GM18858 (cell line): ENCODE measurements around the gene ZNF579.
"Not testable (repeated sequence)": the region's sequence is repeated elsewhere in the genome, so short reads cannot be mapped to it uniquely, and the experiment has no call there.

Experiments
- ATAC-seq: cut with Tn5 transposase; IDR thresholded peaks from one replicate; pipeline ENCODE4 v1.9.1; 2021; ENCODE audit not compliant: unreplicated experiment

ZNF579 gene

DNA sequence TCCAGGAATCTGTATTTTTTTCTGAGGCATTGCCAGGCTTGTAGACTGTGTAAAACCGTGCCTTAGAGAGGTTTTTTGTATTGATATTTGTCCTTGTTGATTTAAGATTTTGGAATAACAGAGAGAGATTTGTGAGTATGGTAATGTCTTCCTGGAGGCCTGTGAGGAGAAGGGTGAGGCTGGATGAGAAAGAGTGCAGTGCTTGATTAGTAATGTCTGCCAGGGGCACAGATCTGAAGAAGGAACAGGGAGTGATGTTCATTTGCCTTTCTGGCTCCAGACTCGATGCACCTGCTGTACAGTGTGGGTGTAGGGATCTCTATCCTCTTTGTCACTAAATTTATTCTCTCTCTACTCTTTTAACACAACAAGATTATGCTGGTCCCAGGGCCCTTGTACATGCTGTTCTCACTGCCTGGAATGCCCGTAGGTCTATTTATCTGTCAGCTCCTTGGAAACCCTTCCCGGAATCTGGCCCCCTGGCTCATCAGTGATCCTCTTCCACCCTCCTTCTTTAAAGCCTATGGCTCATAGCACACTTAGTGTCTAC lies 14.4 kb upstream of the ZNF579 start:
- ATAC-seq = no peak

GRCh38 chr19:55593096-55593772 lies 12.6 kb upstream of the ZNF579 start:
- no peak for ATAC-seq

GRCh38 chr19:55592391-55593090 lies 11.9 kb upstream of the ZNF579 start:
- ATAC-seq = no peak

DNA sequence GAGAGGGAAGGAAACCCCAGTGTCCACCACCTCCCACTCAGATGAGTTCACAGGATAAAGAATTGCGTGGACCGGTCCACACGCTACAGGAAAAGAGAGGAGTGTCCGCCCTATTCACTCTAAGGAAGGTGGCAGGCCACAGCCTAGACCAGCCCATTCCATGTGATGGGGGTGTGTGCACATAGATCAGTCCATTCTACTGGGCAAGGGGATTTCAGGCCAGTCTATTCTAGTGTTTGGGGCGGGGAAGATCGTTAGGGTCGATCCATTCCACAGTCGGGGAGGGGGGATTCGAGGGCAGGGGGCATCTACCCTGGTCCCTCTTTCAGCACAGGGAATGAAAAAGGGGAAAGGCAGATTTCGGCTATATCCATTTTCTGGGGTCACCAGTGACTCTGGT lies 10.9 kb upstream of the ZNF579 start:
- ATAC-seq = no peak

DNA sequence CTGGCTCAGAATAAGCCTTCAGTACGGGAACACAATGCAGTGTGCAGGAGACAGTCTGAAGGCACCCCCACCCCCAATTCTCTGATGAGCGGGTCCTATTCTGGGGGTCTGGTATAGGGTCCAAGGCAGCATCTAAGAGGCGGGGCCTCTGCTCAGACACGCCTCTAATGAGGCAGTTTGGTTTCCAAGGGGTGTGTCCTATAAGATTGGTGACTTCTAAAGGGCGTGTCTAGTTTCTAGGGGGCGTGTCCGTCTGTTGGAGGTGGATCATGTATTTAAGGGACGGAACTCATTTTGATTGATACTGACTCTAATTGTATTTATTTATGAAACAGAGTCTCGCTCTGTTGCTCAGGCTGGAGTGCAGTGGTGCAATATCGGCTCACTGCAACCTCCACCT lies 10.0 kb upstream of the ZNF579 start:
- ATAC-seq = no peak

DNA sequence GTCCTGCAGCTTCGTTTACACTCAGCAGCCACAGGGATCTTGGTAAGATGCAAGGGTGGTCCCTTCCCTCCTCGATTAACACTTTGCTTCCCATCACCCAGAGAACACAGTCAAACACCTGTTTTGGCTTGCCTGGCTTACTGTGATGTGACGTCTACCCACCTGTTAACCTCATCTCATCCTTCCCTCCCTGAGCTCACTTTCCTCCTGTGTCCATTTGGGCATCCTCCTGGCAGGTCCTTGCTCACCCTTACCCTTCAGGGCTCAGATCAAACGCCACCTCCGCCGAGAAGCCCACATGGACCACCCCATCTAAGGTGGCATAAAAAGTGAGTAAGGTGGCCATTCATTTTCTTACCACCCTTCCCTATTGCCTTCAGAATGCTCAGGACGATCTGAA lies 9.5 kb upstream of the ZNF579 start:
- ATAC-seq = no peak

- no peak for ATAC-seq
Measured at GRCh38 chr19:55588738-55589137, 8.1 kb upstream of the ZNF579 start.

DNA sequence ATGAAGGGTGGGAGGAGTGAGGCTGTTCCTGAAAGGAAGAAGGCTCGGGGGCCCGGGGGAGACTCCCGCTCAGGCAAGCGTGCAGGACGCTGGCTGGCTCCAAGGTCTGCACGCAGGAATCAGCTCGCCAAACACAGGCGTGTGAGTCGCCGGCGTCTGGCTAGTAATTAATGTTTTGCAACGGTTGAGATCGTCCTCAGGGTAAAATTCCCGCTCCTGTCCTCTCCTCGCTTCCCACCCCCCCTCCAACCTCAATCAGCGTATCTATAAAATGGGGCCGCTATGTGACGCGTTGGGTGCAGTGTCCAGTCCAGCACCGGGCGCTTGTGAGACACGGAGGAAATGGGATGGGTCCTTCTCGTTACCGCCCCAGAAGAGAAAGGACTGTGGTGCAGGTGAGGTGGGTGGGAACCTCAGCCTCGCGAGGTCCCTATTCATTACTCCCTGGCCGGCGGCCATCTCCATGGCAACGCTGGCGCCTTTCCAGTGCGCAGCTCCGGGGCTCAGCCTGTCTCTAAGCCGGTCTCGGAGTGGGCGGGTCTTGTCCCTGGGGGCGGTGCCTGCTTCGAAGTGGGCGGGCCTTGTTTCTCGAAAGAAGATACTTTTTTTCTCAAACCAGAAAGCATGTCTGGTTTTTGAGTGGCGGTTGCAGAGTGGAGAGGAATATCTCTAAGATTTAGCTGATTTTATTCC lies 6.5 kb upstream of the ZNF579 start:
- peak; percentile 60 for ATAC-seq

GRCh38 chr19:55585658-55586339 lies 5.2 kb upstream of the ZNF579 start:
- ATAC-seq = no peak

DNA sequence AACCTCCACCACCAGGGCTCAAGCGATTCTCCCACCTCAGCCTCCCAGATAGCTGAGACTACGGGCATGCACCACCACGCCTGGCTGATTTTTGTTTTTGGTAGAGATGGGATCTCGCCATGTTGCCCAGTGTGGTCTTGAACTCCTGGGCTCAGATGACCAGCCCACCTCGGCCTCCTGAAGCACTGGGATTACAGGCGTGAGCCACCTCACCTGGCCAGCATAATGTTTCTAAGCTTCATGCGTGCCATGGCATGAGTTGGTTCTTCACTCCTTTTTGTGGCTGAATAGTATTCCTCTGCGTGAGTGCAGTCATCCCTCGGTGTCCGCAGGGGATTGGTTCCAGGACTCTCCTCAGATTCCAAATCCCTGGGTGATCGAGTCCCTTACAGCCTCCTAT lies 4.2 kb upstream of the ZNF579 start:
- ATAC-seq = no peak

GRCh38 chr19:55583897-55584296 lies 3.2 kb upstream of the ZNF579 start:
- ATAC-seq = not testable (repeated sequence)

DNA sequence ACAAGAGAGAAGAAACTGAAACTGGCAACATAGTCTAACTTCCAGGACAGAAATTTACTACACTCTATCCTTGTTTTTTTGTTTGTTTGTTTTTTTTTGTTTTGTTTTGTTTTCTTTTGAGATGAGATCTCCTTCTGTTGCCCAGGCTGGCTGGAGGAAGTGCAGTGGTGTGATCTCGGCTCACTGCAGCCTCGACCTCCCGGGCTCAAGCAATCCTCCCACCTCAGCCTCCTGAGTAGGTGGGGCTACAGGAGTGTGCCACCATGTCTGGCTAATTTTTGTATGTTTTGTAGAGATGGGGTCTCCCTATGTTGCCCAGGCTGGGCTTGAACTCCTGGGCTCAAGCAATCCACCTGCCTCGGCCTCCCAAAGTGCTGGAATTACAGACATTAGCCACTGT lies 1.6 kb upstream of the ZNF579 start:
- ATAC-seq = not testable (repeated sequence)

- no peak for ATAC-seq
Measured at GRCh38 chr19:55581823-55582223, 1.2 kb upstream of the ZNF579 start.

- no peak for ATAC-seq
Measured at GRCh38 chr19:55581145-55581822, 636 bp upstream of the ZNF579 start.

GRCh38 chr19:55579766-55580621 lies 654 bp downstream of the ZNF579 start:
- ATAC-seq = no peak

- ATAC-seq = no peak
Measured at GRCh38 chr19:55578761-55579747, 1.6 kb downstream of the ZNF579 start.

DNA sequence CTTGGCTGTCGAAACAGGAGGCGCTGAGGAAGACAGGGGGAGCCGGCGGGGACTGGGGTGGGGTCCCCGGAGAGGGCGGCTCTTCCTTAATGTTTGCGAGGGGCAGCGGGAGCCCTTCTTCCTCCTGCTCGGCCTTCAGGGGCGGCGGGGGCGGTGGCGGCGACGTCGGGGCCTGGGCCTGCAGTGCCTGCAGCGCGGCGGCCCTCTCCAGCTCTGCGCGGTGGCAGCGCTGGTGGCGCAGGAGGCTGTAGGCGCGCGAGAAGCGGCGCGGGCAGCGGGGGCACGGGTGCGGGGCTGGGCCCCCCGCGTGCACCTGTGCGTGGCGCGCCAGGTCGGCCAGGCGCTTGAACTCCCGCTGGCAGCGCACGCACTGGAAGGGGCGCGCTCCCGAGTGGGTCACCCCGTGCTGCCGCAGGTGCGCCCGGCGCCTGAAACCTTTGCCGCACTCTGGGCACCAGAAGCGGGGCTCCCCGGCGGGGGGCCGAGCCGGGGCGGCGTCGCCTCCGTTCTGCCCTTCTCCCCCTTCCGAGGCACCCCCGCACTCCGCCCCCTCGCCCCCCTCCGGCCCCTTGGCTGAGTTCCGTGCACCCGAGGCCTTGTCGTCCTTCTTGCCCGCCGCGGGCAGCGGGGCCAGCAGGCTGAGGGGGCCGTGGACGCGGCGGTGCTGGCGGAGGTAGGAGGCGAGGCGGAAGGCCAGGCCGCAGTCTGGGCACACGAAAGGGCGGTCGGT lies 2.5 kb downstream of the ZNF579 start:
- ATAC-seq = no peak

DNA sequence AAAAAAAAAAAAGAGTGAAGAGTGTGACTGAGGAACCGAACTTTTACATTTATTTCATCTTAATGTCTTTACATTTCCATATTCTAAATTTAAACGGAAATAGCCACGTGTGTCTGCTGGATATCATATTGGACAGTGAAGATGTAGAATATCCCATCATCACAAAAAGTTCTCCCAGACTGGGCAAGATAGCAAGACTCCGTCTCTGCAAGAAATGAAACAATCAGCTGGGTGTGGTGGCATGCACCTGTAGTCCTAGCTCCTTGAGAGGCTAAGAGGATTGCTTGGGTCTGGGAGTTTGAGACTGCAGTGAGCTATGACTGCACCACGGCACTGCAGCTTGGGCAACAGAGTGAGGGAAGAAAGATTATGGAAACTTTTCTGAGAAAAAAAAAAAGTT lies 3.9 kb downstream of the ZNF579 start:
- ATAC-seq = no peak
